Measurements from ENCODE around the gene PSD2.

Gene PSD2

DNA sequence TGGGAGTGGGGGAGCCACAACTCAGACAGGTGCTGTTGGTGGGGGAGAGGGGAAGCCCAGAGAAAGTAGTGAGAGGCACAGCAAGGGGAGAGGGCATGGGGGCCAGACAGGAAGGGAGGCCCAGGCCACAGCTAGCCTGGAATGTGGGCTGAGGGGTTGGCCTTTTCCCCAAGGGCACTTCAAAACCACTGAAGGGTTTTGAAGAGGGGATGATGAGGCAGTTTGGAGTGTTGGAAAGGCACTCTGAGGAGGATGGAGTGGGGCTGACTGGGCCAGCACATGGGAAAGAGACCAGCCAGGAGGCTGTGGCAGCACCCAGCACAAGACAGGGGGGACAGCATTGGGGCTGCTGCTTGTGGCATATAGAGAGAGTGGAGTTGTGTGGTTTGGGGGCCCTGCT lies 3.8 kb downstream of the PSD2 start:
- Histone ChIP-seq H3K27me3 (ENCODE audit: control insufficient read depth, insufficient read depth, low read length) (peaks cover 23% of the 10 kb centered on the region), H3K36me3 (ENCODE audit: control insufficient read depth, insufficient read depth, low read length) (no peaks in the 10 kb centered on the region), H3K4me3 (ENCODE audit: low read length) (no peak overlapping the region), H3K27ac (ENCODE audit: low read depth, low read length) (no peak overlapping the region), H3K9ac (ENCODE audit: low read length) (no peak overlapping the region), H3K4me1 (ENCODE audit: control insufficient read depth, insufficient read depth, low read length) (no peaks in the 10 kb centered on the region)

DNA sequence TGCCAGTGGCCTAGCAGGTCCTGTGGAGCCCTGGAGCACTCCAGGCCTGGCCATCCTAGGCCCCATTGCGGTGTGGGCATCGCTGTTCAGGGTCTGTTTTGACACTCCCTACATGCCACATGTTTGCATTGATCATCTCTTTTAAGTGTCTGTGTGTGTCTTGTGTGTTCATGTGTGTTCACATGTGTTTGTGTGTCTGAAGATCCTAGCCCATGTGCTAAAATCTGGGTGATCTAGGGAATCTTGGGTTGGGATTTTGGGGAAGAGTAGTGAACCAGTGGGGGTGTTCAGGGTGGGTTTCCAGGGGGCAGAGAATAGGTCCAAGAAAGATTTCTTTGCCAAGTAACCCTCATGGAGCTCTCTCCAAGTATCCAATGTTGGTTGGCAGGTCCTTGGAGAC lies 8.4 kb downstream of the PSD2 start:
- H3K4me3 ChIP-seq (ENCODE audit: low read length), result no peak overlapping the region
- H3K9ac ChIP-seq (ENCODE audit: low read length), result no peak overlapping the region
- H3K27ac ChIP-seq (ENCODE audit: low read depth, low read length), result no peak overlapping the region
- H3K4me1 ChIP-seq (ENCODE audit: control insufficient read depth, insufficient read depth, low read length), result no peaks in the 10 kb centered on the region
- no peaks in the 10 kb centered on the region for H3K36me3 ChIP-seq (ENCODE audit: control insufficient read depth, insufficient read depth, low read length)
- peaks cover 8% of the 10 kb centered on the region for H3K27me3 ChIP-seq (ENCODE audit: control insufficient read depth, insufficient read depth, low read length)

DNA sequence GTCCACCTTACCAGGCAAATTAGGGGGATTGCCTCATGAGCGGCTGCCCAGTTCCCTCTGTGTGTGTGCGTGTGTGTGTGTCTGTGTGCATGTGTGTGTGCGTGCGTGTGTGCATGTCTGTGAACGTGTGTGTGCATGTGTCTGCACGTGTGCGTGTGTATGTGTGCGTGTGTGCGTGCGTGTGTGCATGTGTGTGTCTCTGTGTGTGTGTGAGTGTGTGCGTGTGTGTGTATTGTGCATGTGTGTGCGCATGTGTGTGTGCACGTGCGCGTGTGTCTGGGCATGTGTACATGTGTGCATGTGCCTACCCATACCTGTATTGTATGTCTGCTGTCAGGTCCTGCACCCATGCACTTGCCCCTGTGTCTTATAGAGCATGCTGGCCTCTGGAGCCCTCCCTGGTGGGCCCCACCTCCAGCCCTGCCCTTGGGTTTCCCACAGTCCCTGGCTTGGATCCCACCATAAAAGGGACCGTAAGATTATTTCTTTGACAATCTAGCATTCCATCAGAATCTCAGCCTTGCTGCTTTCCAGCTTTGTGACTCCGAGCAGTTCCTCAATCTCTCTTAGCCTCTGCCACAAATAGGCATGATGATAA lies 9.3 kb downstream of the PSD2 start:
- no peak overlapping the region for H3K4me3 ChIP-seq (ENCODE audit: low read length)
- no peaks in the 10 kb centered on the region for H3K4me1 ChIP-seq (ENCODE audit: control insufficient read depth, insufficient read depth, low read length)
- H3K9ac ChIP-seq (ENCODE audit: low read length), result no peak overlapping the region
- H3K27ac ChIP-seq (ENCODE audit: low read depth, low read length), result no peak overlapping the region
- H3K36me3 ChIP-seq (ENCODE audit: control insufficient read depth, insufficient read depth, low read length), result no peaks in the 10 kb centered on the region
- peaks cover 2% of the 10 kb centered on the region for H3K27me3 ChIP-seq (ENCODE audit: control insufficient read depth, insufficient read depth, low read length)

- Histone ChIP-seq H3K36me3 (ENCODE audit: control insufficient read depth, insufficient read depth, low read length) (no peaks in the 10 kb centered on the region), H3K4me1 (ENCODE audit: control insufficient read depth, insufficient read depth, low read length) (no peaks in the 10 kb centered on the region), H3K27me3 (ENCODE audit: control insufficient read depth, insufficient read depth, low read length) (no peaks in the 10 kb centered on the region), H3K27ac (ENCODE audit: low read depth, low read length) (no peak overlapping the region), H3K9ac (ENCODE audit: low read length) (no peak overlapping the region), H3K4me3 (ENCODE audit: low read length) (no peak overlapping the region)
These were observed 9.9 kb downstream of the PSD2 start for GRCh38 chr5:139805545-139805944.

GRCh38 chr5:139806111-139806510 lies 10.5 kb downstream of the PSD2 start:
- H3K27me3 ChIP-seq (ENCODE audit: control insufficient read depth, insufficient read depth, low read length), result no peaks in the 10 kb centered on the region
- no peaks in the 10 kb centered on the region for H3K4me1 ChIP-seq (ENCODE audit: control insufficient read depth, insufficient read depth, low read length)
- no peak overlapping the region for H3K4me3 ChIP-seq (ENCODE audit: low read length)
- no peak overlapping the region for H3K27ac ChIP-seq (ENCODE audit: low read depth, low read length)
- no peak overlapping the region for H3K9ac ChIP-seq (ENCODE audit: low read length)
- H3K36me3 ChIP-seq (ENCODE audit: control insufficient read depth, insufficient read depth, low read length), result no peaks in the 10 kb centered on the region

GRCh38 chr5:139806726-139807646 lies 11.4 kb downstream of the PSD2 start:
- Histone ChIP-seq H3K36me3 (ENCODE audit: control insufficient read depth, insufficient read depth, low read length) (no peaks in the 10 kb centered on the region), H3K27me3 (ENCODE audit: control insufficient read depth, insufficient read depth, low read length) (no peaks in the 10 kb centered on the region), H3K27ac (ENCODE audit: low read depth, low read length) (no peak overlapping the region), H3K4me3 (ENCODE audit: low read length) (no peak overlapping the region), H3K4me1 (ENCODE audit: control insufficient read depth, insufficient read depth, low read length) (no peaks in the 10 kb centered on the region), H3K9ac (ENCODE audit: low read length) (no peak overlapping the region)

DNA sequence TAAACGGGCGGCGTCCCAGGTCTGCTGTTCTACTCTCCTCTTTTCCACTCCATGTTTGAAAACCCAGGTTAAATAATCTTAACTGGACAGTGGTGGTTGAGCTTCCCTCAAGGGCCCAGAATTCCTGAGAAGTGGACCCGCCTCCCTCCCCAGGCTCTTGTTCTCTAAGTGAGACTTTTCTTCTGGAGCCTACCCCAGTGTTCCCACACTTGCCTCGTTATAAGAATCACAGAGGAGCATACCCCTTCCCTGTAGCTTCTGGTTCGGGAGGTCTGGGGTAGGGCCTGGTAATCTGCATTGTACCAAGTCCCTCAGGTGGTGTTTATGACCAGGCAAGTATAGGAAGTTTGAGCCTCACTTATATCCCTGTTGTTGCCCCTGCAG lies 12.0 kb downstream of the PSD2 start:
- H3K4me3 ChIP-seq (ENCODE audit: low read length), result no peak overlapping the region
- H3K36me3 ChIP-seq (ENCODE audit: control insufficient read depth, insufficient read depth, low read length), result no peaks in the 10 kb centered on the region
- H3K4me1 ChIP-seq (ENCODE audit: control insufficient read depth, insufficient read depth, low read length), result no peaks in the 10 kb centered on the region
- H3K27ac ChIP-seq (ENCODE audit: low read depth, low read length), result no peak overlapping the region
- H3K27me3 ChIP-seq (ENCODE audit: control insufficient read depth, insufficient read depth, low read length), result peaks cover 2% of the 10 kb centered on the region
- no peak overlapping the region for H3K9ac ChIP-seq (ENCODE audit: low read length)

DNA sequence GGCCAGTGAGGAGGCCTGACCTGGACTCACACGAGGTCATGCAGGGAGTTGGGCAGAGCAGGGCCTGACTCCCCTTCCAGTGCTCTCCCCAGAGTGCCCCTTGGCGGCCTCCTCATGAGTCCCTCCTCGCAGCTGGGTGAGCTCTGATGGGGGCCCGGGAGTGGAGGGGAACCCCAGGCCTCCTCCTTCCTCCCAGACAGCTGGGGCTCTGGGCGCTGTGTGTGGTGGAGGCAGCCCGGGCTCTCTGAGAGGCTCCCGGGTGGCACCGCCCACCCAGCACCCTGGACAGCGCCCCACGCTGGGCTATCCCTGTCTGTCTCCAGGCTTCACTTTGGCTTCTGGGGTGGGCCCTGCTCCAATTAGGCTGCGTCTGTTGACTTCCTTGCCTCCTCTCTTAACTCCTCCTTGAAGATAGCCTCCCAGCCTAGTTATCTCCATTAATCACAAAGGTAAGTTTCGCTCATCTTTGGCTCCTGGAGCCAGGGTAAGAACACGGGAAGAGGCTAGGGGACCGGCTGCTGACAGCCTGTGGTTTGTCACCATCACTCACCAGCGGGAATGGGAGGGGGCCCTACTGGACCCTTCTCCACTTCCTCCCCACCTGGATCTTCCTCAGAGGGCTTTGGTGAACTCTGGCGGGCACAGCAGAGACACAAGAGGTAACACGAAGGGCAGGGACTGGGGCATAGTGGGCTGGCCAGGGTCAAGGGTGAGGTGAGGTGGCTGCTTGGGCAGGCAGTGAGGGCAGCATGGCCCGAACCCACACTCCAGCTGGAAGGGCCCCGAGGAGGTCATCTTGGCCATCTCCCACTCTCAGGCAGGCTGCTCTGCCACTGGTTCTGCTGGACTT lies 13.1 kb downstream of the PSD2 start:
- Histone ChIP-seq H3K27me3 (ENCODE audit: control insufficient read depth, insufficient read depth, low read length) (peaks cover 2% of the 10 kb centered on the region), H3K9ac (ENCODE audit: low read length) (no peak overlapping the region), H3K36me3 (ENCODE audit: control insufficient read depth, insufficient read depth, low read length) (no peaks in the 10 kb centered on the region), H3K4me3 (ENCODE audit: low read length) (no peak overlapping the region), H3K27ac (ENCODE audit: low read depth, low read length) (no peak overlapping the region), H3K4me1 (ENCODE audit: control insufficient read depth, insufficient read depth, low read length) (no peaks in the 10 kb centered on the region)

DNA sequence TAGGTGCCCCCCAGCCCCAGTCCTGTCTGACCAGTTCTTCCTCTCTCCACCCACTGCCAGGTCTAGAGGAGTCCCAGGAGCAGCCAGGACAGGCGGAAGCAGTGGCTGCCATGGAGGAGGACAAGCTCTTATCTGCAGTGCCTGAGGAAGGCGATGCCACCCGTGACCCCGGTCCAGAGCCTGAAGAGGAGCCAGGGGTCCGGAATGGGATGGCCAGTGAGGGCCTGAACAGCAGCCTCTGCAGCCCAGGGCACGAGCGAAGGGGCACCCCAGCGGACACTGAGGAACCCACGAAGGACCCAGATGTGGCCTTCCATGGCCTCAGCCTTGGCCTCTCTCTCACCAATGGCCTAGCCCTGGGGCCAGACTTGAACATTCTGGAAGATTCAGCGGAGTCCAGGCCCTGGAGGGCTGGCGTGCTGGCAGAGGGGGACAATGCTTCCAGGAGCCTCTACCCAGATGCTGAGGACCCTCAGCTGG lies 13.8 kb downstream of the PSD2 start:
- Histone ChIP-seq H3K27me3 (ENCODE audit: control insufficient read depth, insufficient read depth, low read length) (peaks cover 2% of the 10 kb centered on the region), H3K4me3 (ENCODE audit: low read length) (no peak overlapping the region), H3K9ac (ENCODE audit: low read length) (no peak overlapping the region), H3K4me1 (ENCODE audit: control insufficient read depth, insufficient read depth, low read length) (no peaks in the 10 kb centered on the region), H3K36me3 (ENCODE audit: control insufficient read depth, insufficient read depth, low read length) (no peaks in the 10 kb centered on the region), H3K27ac (ENCODE audit: low read depth, low read length) (no peak overlapping the region)

DNA sequence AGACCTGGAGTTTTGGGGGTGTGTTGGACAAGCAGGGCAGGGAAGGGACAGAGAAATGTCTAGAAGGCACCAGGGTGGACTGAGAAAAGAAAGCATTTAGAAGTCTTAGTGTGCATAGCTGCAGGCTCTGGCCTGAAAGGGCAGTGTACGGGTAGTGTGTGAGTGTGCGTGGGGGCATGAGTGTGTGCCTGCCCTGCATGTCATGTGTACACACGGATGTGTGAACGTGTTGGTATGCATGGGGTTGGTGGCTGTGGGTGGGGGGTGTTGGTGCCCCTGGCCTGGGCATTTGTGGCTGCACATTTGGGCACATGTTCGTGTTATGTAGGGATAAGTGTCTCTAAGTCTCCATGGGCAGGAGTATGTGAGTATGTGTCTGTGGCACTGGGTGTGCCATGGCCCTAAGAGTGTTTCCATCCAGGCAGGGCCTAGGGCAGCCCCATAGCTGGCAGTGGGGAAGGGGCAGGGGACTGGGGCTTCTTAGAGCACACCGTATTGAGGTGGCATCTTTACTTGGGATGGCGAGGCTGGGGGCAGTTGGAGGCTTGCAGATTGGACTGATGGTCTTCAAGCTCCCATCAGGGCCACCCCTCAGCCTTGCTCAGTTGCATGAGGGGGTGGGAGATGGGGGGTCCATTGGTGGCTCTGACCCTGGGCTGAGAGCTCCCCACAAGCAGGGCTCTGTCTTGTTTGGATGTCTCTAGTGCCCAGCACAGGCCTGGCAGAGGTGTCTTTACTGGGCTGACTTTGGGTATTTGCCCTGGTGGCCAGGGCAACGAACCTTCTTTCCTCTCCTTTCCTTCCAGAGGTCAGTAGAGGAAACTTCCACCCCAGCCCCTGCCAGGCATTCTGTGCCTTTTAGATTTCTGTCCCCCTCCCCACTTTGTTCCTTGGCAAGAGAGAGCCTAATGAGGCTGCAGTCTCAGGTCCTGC lies 15.0 kb downstream of the PSD2 start:
- Histone ChIP-seq H3K27me3 (ENCODE audit: control insufficient read depth, insufficient read depth, low read length) (peaks cover 2% of the 10 kb centered on the region), H3K4me3 (ENCODE audit: low read length) (no peak overlapping the region), H3K9ac (ENCODE audit: low read length) (no peak overlapping the region), H3K4me1 (ENCODE audit: control insufficient read depth, insufficient read depth, low read length) (no peaks in the 10 kb centered on the region), H3K36me3 (ENCODE audit: control insufficient read depth, insufficient read depth, low read length) (no peaks in the 10 kb centered on the region), H3K27ac (ENCODE audit: low read depth, low read length) (no peak overlapping the region)

- H3K4me3 ChIP-seq (ENCODE audit: low read length), result no peak overlapping the region
- H3K27ac ChIP-seq (ENCODE audit: low read depth, low read length), result no peak overlapping the region
- H3K27me3 ChIP-seq (ENCODE audit: control insufficient read depth, insufficient read depth, low read length), result peaks cover 2% of the 10 kb centered on the region
- no peaks in the 10 kb centered on the region for H3K4me1 ChIP-seq (ENCODE audit: control insufficient read depth, insufficient read depth, low read length)
- no peak overlapping the region for H3K9ac ChIP-seq (ENCODE audit: low read length)
- H3K36me3 ChIP-seq (ENCODE audit: control insufficient read depth, insufficient read depth, low read length), result no peaks in the 10 kb centered on the region
These were observed 15.6 kb downstream of the PSD2 start for GRCh38 chr5:139811274-139811607.

Data from rectal smooth muscle tissue (tissue), 1 donor.